PFSK-1 (cell line): ENCODE results near the gene HMGN5. TPM values are rescaled to one million over a fixed set of nuclear protein-coding genes. Genes with fewer than 3 reads are reported as not detected.
A peak's percentile ranks its signal among the peaks of the same experiment; 100 is the strongest.

ENCODE experiments used
- FOXP2 ChIP-seq: optimal IDR thresholded peaks from 2 replicates; pipeline ENCODE3; 2011; ENCODE audit warnings: borderline replicate concordance, control low read depth, inconsistent platforms; ENCODE audit not compliant: insufficient read depth; ENCODE audit errors: extremely low read length, extremely low read depth
- POLR2AphosphoS5 ChIP-seq: IDR thresholded peaks from 2 replicates; pipeline ENCODE4 v1.6.1; 2012; ENCODE audit warnings: low read depth, mild to moderate bottlenecking, control low read depth, low read length, moderate library complexity
- SIN3A ChIP-seq: IDR thresholded peaks from 2 replicates; pipeline ENCODE4 v1.6.1; 2012; ENCODE audit warnings: mild to moderate bottlenecking, low read length, moderate library complexity, borderline replicate concordance; ENCODE audit not compliant: insufficient read depth
- TAF1 ChIP-seq: IDR thresholded peaks from 2 replicates; pipeline ENCODE4 v1.6.1; 2012; ENCODE audit warnings: low read length, control low read depth, borderline replicate concordance; ENCODE audit not compliant: insufficient read depth
- polyA plus RNA-seq: library from polyadenylated mRNA; unstranded; fragments of >200 nt; gene quantifications from one replicate; pipeline ENCODE4 v1.2.1, GENCODE V29; 2012; ENCODE audit warnings: low read depth, missing spikeins; ENCODE audit not compliant: insufficient read length
- TF ChIP-seq, protein P1 (sequence below), 2 experiments: IDR thresholded peaks; 2 replicates each; pipeline versions ENCODE4 v1.6.1 to v1.8.0; 2011 to 2012; ENCODE audit warnings: low read depth in 2 of 2, low read length in 2 of 2, control low read depth in 1 of 2, inconsistent platforms in 1 of 2, mild to moderate bottlenecking in 1 of 2, moderate library complexity in 1 of 2; ENCODE audit not compliant: insufficient read depth in 1 of 2

Gene HMGN5, protein sequence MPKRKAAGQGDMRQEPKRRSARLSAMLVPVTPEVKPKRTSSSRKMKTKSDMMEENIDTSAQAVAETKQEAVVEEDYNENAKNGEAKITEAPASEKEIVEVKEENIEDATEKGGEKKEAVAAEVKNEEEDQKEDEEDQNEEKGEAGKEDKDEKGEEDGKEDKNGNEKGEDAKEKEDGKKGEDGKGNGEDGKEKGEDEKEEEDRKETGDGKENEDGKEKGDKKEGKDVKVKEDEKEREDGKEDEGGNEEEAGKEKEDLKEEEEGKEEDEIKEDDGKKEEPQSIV
- polyA plus RNA-seq: 1.2 TPM

DNA sequence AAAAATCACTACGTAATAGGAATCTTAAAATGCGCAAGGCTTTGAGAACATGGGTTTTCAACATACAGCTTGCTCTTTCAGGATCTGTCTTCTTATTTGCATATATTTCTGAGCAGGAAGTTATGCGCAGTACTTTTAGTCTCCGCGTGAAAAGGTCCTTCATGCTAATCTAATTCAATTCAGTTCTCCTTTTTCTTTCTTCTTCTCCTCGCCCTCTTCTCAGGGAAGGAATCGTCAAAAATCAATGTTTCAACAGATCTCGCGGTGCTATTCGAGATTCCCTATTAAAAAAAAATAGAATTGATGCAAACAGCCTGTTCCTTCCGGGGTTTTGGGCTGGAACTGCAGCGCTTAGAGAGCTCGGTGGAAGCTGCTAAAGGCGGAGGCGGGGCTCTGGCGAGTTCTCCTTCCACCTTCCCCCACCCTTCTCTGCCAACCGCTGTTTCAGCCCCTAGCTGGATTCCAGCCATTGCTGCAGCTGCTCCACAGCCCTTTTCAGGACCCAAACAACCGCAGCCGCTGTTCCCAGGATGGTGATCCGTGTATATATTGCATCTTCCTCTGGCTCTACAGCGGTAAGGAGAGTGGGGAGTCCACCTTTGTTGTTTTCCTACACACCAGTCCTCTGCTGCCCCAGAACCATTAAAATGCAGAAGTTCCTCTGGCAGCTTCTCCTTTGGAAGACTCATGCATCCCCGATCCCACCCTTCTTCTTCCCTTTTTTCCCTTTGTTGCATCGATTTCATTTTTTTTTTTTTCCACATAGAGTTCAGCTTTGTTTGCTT, at the start of gene HMGN5, which contains the start of gene SH3BGRL:
TSS of gene HMGN5 (minus strand) at position 243 of the 785 bp plus-strand sequence. CDS start 80,364 bp downstream, outside the sequence.
TSS of gene SH3BGRL (plus strand) at position 432 of the 785 bp plus-strand sequence. CDS start at position 531, 99 bp downstream.
- TF ChIP-seq SIN3A: no peak
- TF ChIP-seq POLR2AphosphoS5: peak; percentile 43; the same call in 1 of the 2 replicates
- TF ChIP-seq FOXP2: no peak

DNA sequence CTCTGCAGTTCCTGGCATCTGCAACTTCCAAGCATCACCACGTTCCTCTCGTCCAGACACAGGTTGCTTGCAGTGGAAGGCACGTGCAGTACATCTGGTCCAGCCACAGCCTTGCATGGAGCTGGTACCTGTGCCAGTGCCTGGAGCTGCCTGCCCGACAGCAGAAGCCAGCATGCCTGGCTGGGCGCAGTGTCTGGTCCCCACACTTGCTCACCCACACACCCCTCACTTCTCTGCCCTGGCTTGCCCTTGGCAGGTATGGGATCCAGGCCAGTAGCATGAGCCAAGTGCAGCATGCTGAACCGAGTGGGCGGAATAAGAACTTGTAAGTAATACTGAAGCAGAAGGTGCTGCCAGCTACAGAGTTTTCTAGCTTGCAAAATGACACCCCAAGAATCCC, 40.0 kb upstream of the HMGN5 start:
- TF ChIP-seq FOXP2: no peak
- no peak for TF ChIP-seq TAF1
- no peak for TF ChIP-seq SIN3A
- TF ChIP-seq POLR2AphosphoS5: no peak
- TF ChIP-seq, protein P1, sequence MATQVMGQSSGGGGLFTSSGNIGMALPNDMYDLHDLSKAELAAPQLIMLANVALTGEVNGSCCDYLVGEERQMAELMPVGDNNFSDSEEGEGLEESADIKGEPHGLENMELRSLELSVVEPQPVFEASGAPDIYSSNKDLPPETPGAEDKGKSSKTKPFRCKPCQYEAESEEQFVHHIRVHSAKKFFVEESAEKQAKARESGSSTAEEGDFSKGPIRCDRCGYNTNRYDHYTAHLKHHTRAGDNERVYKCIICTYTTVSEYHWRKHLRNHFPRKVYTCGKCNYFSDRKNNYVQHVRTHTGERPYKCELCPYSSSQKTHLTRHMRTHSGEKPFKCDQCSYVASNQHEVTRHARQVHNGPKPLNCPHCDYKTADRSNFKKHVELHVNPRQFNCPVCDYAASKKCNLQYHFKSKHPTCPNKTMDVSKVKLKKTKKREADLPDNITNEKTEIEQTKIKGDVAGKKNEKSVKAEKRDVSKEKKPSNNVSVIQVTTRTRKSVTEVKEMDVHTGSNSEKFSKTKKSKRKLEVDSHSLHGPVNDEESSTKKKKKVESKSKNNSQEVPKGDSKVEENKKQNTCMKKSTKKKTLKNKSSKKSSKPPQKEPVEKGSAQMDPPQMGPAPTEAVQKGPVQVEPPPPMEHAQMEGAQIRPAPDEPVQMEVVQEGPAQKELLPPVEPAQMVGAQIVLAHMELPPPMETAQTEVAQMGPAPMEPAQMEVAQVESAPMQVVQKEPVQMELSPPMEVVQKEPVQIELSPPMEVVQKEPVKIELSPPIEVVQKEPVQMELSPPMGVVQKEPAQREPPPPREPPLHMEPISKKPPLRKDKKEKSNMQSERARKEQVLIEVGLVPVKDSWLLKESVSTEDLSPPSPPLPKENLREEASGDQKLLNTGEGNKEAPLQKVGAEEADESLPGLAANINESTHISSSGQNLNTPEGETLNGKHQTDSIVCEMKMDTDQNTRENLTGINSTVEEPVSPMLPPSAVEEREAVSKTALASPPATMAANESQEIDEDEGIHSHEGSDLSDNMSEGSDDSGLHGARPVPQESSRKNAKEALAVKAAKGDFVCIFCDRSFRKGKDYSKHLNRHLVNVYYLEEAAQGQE (IDR thresholded peaks at IDR 0.05; ENCODE audit: insufficient read depth in 1 of 2, low read depth in 2 of 2, low read length in 2 of 2): no peak

- no peak for TF ChIP-seq SIN3A
- no peak for TF ChIP-seq POLR2AphosphoS5
- no peak for TF ChIP-seq FOXP2
- no peak for TF ChIP-seq TAF1
- TF ChIP-seq, protein P1 (IDR thresholded peaks at IDR 0.05; ENCODE audit: insufficient read depth in 1 of 2, low read depth in 2 of 2, low read length in 2 of 2): no peak
Observed at GRCh38 chrX:81240701-81241331, 39.1 kb upstream of the HMGN5 start.

DNA sequence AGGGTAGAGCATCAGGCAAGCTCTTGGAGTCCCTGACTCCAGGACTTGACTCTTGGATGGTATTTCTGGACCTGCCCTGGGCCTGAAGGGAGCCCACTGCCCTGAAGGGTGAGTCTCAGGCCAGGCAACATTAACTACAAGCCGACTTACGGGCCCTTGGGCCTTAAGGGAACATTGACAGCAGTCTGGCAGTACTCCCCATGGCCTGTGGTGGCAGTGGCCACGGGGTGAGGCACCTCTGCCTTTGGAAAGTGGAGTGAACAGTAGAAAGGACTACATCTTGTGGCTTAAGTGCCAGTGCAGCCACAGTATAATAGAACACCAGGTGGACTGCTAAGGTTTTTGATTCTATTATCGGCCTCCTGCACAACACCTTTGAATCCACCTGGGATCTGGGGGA, 36.5 kb upstream of the HMGN5 start:
- TF ChIP-seq FOXP2 (no peak), POLR2AphosphoS5 (no peak), TAF1 (no peak), SIN3A (no peak)
- TF ChIP-seq, protein P1 (IDR thresholded peaks at IDR 0.05; ENCODE audit: insufficient read depth in 1 of 2, low read depth in 2 of 2, low read length in 2 of 2): no peak

DNA sequence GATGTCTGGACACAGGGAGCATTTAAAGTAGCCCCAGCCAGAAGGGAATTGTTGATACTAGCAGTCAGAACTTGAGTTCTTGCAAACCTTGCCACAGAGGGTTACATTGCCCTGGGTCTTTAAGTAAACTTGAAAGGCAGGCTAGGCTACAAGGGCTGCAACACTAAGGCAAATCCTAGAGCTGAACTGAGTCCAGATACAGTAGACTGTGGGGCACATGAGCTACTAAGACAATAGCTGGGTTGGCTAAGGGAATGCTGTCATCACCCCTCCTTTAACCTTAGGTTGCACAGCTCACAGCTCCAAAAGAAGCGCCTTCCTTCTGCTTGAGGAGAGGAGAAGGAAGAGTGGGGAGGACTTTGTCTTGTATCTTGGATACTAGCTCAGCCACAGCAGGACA, 35.8 kb upstream of the HMGN5 start:
- TF ChIP-seq POLR2AphosphoS5 (no peak), FOXP2 (no peak), TAF1 (no peak), SIN3A (no peak)
- TF ChIP-seq, protein P1 (IDR thresholded peaks at IDR 0.05; ENCODE audit: insufficient read depth in 1 of 2, low read depth in 2 of 2, low read length in 2 of 2): no peak
